ENCODE data around the gene ZPLD1.

DNA sequence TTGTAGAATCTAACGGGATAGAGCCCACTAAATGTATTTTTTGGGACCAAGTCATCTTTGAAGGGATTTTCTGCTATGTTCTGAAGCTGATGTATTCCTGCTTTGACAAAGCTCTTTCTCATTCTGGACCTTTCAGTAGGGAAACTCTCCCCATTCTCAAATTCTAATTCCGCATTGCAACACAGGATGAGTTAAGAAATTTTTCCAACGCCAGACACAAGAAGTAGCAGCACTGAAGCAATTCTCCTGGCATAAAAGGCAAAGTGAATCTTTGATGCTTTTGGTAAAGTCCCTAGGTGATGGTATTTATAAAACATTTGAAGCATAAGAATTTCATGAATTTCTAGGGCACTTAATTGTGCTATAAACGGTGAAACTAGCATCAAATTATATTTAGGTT lies 76.8 kb downstream of the ZPLD1 start:
- no peak for TF ChIP-seq USF2 (IDR thresholded peaks at IDR 0.05; ENCODE audit: low read length)
- TF ChIP-seq POLR2AphosphoS5 (IDR thresholded peaks at IDR 0.05; ENCODE audit: low read depth, low read length), result no peak
- TF ChIP-seq CTCF (IDR thresholded peaks at IDR 0.05; ENCODE audit: control extremely low read depth in 1 of 3, insufficient read depth in 1 of 3, low read depth in 1 of 3, low read length in 3 of 3), result no peak
- TF ChIP-seq POLR2A (IDR thresholded peaks at IDR 0.05; ENCODE audit: control extremely low read depth in 1 of 2, low read depth in 2 of 2, low read length in 2 of 2), result no peak
